T-helper 2 cell treated with Interferon-gamma antibody and Interleukin-4, amounts not matched to agents 5 μg/mL and 100 μg/mL, for 36 hours (primary cell): ENCODE measurements around the gene ANG.
"Not testable (repeated sequence)": the region's sequence is repeated elsewhere in the genome, so short reads cannot be mapped to it uniquely, and the experiment has no call there.

Source experiments
- DNase-seq: peaks from one replicate; pipeline ENCODE4 v3.0.0; 2021; ENCODE audit warnings: low spot score
- H3K27ac Mint-ChIP-seq: one replicate; pipeline ENCODE4 v1.8.0; 2021; ENCODE audit warnings: mild to moderate bottlenecking, mixed read lengths
- H3K27me3 Mint-ChIP-seq: one replicate; pipeline ENCODE4 v1.8.0; 2021; ENCODE audit warnings: low read depth, mixed read lengths
- H3K36me3 Mint-ChIP-seq: one replicate; pipeline ENCODE4 v1.8.0; 2021; ENCODE audit warnings: low read depth, mixed read lengths
- H3K4me1 Mint-ChIP-seq: one replicate; pipeline ENCODE4 v1.8.0; 2021; ENCODE audit warnings: low read depth, mixed read lengths
- H3K4me3 Mint-ChIP-seq: one replicate; pipeline ENCODE4 v1.8.0; 2022; ENCODE audit warnings: mild to moderate bottlenecking, moderate library complexity, mixed read lengths
- H3K9me3 Mint-ChIP-seq: one replicate; pipeline ENCODE4 v1.8.0; 2021; ENCODE audit warnings: mixed read lengths

Gene ANG

DNA sequence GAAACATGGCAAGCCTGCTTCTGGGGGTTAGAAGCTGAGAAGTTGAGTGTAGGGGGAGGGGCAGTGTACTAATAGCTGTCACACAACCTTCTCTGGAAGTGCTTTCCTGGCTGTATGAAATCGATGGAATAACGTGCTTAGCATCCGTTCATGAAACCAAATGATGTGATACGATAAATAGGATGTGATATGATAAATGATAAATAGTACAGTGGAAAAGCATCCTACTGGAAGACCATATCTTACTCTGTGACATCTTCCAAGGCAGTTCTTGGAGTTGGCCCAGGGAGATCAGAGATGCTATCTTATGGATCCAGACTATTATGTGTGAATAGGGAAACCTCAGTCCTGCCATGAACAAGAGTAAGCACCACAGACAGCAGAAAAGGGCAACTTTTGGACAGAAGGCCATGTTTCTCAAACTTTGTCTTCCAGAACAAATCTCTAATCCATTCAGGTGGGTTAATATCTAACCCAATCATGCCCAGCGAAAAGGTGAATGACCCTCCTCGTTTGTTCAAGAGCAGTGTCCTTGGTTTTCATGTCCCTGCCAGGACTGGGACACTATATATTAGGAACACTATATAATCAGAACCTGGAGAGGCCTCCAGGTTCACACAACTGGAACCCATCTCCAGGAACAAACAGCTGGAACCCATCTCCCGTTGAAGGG is at the start of gene ANG:
TSS of gene ANG (plus strand) at position 598 of the 673 bp plus-strand sequence. CDS start 4,801 bp downstream, outside the sequence.
- Mint-ChIP-seq H3K27me3 (no peaks in the 10 kb centered on the region), H3K4me3 (no peak within 1 kb of the TSS), H3K27ac (no peak within 1 kb of the TSS), H3K4me1 (peaks cover 23% of the 10 kb centered on the region), H3K36me3 (no peaks in the 10 kb centered on the region), H3K9me3 (no peaks in the 10 kb centered on the region)
- DNase-seq = no peak

DNA sequence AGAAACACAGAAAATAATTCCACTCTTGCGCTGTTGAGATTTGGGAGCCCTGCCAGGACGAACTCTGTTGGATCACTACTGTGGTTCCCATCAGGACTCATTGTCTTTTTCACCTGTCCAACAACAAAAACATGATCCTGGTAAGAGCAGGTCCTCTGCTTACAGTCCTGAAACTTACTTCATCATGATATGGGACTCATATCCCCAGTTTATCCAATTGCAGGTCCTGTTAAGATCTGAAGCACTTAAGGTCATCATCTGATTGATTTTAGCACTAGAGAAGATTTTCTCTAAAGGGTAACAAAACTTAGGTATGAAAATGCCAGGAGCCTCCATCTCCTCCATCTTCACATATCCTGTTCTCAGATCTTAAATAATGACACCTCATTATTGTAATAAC is 47.0 kb upstream of the ANG start, which contains the start of gene OR6S1:
TSS of gene OR6S1 (minus strand) at position 101 of the 400 bp plus-strand sequence. CDS start at position 101, 0 bp downstream.
- no peak for DNase-seq
- H3K27ac Mint-ChIP-seq = no peak within 1 kb of the TSS
- no peaks in the 10 kb centered on the region for H3K4me1 Mint-ChIP-seq
- H3K9me3 Mint-ChIP-seq = no peaks in the 10 kb centered on the region
- no peak within 1 kb of the TSS for H3K4me3 Mint-ChIP-seq
- peaks cover 51% of the 10 kb centered on the region for H3K27me3 Mint-ChIP-seq
- no peaks in the 10 kb centered on the region for H3K36me3 Mint-ChIP-seq

GRCh38 chr14:20642182-20642581 is 46.4 kb upstream of the ANG start:
- no peak overlapping the region for H3K4me3 Mint-ChIP-seq
- H3K4me1 Mint-ChIP-seq = no peaks in the 10 kb centered on the region

GRCh38 chr14:20642755-20643154 is 45.8 kb upstream of the ANG start:
- not testable (repeated sequence) for DNase-seq, H3K4me1 Mint-ChIP-seq, H3K36me3 Mint-ChIP-seq, H3K27ac Mint-ChIP-seq, H3K4me3 Mint-ChIP-seq, H3K9me3 Mint-ChIP-seq
- peaks cover 50% of the 10 kb centered on the region for H3K27me3 Mint-ChIP-seq

More at GRCh38 chr14:20642182-20642581, 46.4 kb upstream of the ANG start:
- Mint-ChIP-seq H3K27me3 (peaks cover 48% of the 10 kb centered on the region), H3K27ac (no peak overlapping the region), H3K36me3 (no peaks in the 10 kb centered on the region), H3K9me3 (no peaks in the 10 kb centered on the region)
- DNase-seq = no peak

- Mint-ChIP-seq H3K36me3 (no peaks in the 10 kb centered on the region), H3K4me3 (no peak overlapping the region), H3K9me3 (no peaks in the 10 kb centered on the region), H3K27me3 (peaks cover 53% of the 10 kb centered on the region), H3K4me1 (no peaks in the 10 kb centered on the region), H3K27ac (no peak overlapping the region)
- DNase-seq = no peak
Observed at GRCh38 chr14:20644520-20644919, 44.0 kb upstream of the ANG start.

DNA sequence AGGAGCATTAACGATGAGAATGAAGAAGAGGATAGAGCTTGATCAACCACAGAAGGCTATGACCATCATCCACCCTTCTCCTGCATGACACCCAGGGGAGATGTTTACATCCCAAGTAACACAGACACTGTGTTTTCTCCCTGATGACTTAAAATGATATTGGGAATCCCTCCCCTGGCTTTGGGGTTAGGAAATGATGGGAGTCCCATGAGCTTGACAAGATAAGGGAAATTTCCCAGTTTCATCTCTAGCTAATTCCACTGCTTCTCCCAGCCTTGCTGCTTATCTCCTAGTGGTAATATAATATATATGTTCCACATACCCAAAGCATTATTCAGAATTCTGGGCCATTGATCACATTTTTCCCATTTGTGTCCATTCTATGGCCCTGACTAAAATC is 43.1 kb upstream of the ANG start:
- Mint-ChIP-seq H3K9me3 (no peaks in the 10 kb centered on the region), H3K4me3 (no peak overlapping the region), H3K4me1 (no peaks in the 10 kb centered on the region), H3K36me3 (no peaks in the 10 kb centered on the region), H3K27me3 (peaks cover 53% of the 10 kb centered on the region), H3K27ac (no peak overlapping the region)
- DNase-seq = no peak

GRCh38 chr14:20652996-20653975 is 35.3 kb upstream of the ANG start:
- DNase-seq = peak; percentile 64
- H3K36me3 Mint-ChIP-seq = no peaks in the 10 kb centered on the region
- no peak overlapping the region for H3K27ac Mint-ChIP-seq
- H3K4me3 Mint-ChIP-seq = peak overlapping the region; percentile 68
- peaks cover 23% of the 10 kb centered on the region for H3K4me1 Mint-ChIP-seq
- no peaks in the 10 kb centered on the region for H3K9me3 Mint-ChIP-seq
- peaks cover 71% of the 10 kb centered on the region for H3K27me3 Mint-ChIP-seq

DNA sequence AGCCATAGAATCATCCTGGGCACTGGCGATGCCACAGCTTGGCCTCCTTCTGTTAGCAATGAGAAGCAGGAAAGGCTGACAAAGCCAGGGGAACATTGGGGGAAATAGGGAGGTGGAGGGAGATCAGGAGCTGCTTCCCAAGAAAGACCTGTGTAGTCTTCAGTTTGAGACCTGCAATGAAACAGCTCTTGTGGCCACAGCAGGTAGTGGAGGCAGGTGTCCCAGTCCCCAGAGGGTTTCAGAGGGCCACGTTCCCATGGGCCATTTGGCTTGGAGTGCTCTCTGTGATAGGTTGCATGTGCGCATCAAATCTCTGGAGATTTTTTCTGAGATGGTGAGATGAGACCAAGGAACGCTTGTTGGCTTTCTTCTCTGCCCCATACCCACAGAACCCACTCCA is 32.7 kb upstream of the ANG start:
- Mint-ChIP-seq H3K9me3 (no peaks in the 10 kb centered on the region), H3K27me3 (peaks cover 62% of the 10 kb centered on the region), H3K4me3 (no peak overlapping the region), H3K4me1 (peaks cover 26% of the 10 kb centered on the region), H3K27ac (no peak overlapping the region), H3K36me3 (no peaks in the 10 kb centered on the region)
- DNase-seq = no peak

GRCh38 chr14:20656274-20656673 is 32.3 kb upstream of the ANG start:
- H3K4me1 Mint-ChIP-seq = peaks cover 26% of the 10 kb centered on the region
- H3K9me3 Mint-ChIP-seq = no peaks in the 10 kb centered on the region
- no peaks in the 10 kb centered on the region for H3K36me3 Mint-ChIP-seq
- H3K4me3 Mint-ChIP-seq = no peak overlapping the region
- peaks cover 59% of the 10 kb centered on the region for H3K27me3 Mint-ChIP-seq
- no peak for DNase-seq
- H3K27ac Mint-ChIP-seq = no peak overlapping the region

DNA sequence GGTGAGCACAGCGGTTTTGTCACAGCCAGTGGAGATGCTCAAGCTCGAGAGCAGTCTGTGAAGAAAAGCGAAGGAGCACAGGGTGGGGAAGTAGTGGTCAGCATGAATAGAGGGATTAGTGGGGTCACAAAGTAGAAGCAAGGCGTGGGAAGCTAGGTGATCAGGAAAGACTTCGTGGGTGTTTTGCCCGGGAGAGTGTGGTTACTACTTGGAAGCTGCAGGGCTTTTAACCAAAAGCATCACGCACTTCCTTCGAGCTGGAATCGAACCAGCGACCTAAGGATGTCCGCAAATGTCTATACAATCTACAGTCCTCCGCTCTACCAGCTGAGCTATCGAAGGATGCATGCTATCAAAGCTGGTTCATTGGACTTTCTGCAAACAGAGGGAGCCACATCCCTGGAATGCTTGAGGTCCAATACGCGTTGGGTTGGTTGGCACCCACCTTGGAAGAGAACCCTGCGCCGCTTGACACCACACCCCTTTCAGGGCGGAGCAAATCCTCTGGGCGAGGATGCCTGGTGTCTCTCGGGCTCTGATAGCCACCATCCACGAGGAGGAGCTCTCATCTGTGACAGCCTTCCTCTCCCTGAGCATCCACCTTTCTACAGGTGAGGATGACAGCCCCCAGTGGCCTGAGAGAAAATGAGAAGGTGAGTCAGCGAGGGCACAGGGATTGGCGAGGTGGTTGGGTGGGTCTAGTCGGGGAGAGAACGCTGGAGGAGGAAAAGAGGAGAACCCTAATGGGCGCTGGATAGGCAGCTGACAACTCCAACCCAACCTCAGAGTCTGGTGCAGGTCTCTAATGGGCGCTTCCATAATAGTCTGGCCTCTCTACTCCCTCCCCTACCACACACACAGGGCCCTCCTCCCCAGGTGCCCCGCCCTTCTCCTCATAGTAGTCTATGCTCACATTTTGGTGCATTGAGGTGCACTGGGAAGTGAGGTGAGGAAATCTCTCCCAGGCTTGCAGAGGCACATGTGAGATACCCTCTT is 31.1 kb upstream of the ANG start:
- H3K27me3 Mint-ChIP-seq = peaks cover 48% of the 10 kb centered on the region
- no peak overlapping the region for H3K4me3 Mint-ChIP-seq
- H3K4me1 Mint-ChIP-seq = peaks cover 26% of the 10 kb centered on the region
- no peak for DNase-seq
- H3K27ac Mint-ChIP-seq = no peak overlapping the region
- no peaks in the 10 kb centered on the region for H3K9me3 Mint-ChIP-seq
- no peaks in the 10 kb centered on the region for H3K36me3 Mint-ChIP-seq

DNA sequence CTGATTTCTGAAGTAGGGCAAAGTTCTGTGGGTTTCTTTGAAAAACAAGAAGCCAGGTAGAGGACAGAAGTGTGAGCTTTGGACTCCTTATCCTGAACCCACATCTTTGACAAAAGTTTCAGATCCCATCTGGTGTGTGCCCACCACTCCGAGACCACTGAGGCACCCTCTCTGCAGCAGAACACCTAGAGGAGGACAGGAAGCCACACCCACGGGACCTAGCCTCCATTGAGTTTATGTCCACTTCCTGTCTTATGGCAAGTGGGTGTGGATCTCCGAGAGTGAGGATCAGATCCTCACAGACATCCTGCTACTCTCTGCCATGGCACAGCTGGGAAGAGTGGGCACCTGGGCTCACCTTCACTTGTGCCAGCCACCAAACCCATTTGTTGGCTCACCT is 30.3 kb upstream of the ANG start:
- H3K4me1 Mint-ChIP-seq = peaks cover 26% of the 10 kb centered on the region
- no peak overlapping the region for H3K4me3 Mint-ChIP-seq
- H3K36me3 Mint-ChIP-seq = no peaks in the 10 kb centered on the region
- H3K9me3 Mint-ChIP-seq = no peaks in the 10 kb centered on the region
- H3K27ac Mint-ChIP-seq = no peak overlapping the region
- DNase-seq = no peak
- H3K27me3 Mint-ChIP-seq = peaks cover 45% of the 10 kb centered on the region

GRCh38 chr14:20659336-20659735 is 29.2 kb upstream of the ANG start:
- no peak overlapping the region for H3K27ac Mint-ChIP-seq
- H3K36me3 Mint-ChIP-seq = no peaks in the 10 kb centered on the region
- peaks cover 36% of the 10 kb centered on the region for H3K27me3 Mint-ChIP-seq
- no peak overlapping the region for H3K4me3 Mint-ChIP-seq
- H3K9me3 Mint-ChIP-seq = no peaks in the 10 kb centered on the region
- DNase-seq = no peak
- peaks cover 24% of the 10 kb centered on the region for H3K4me1 Mint-ChIP-seq

- Mint-ChIP-seq H3K4me1 (peaks cover 23% of the 10 kb centered on the region), H3K27me3 (peaks cover 32% of the 10 kb centered on the region), H3K9me3 (no peaks in the 10 kb centered on the region), H3K4me3 (no peak overlapping the region), H3K36me3 (no peaks in the 10 kb centered on the region), H3K27ac (no peak overlapping the region)
- DNase-seq = no peak
Observed at GRCh38 chr14:20659813-20660395, 28.7 kb upstream of the ANG start.
